Frontal cortex (tissue), 4 donors: Measurements from ENCODE around the gene MBNL2. TPM values are rescaled to one million over a fixed set of nuclear protein-coding genes. Genes with fewer than 3 reads are reported as not detected.
A peak's percentile ranks its signal among the peaks of the same experiment; 100 is the strongest.

Experiments
- DNase-seq, 2 donors: peaks; one replicate each; pipeline ENCODE4 v3.0.0; 2012; ENCODE audit warnings: low spot score in 2 of 2
- FAIRE-seq: peaks from 2 replicates; lab custom pipeline; 2012; peaks lifted over from hg19 to GRCh38; lab: Jason Lieb, UNC
- total RNA-seq: library from RNA; depleted of rRNA; stranded (reverse); fragments of >200 nt; gene quantifications from one replicate; pipeline ENCODE4 v1.2.3, GENCODE V29; 2014
- donor health status: control.
- donor health status: control.
- donor health status: control.

MBNL2 gene
- total RNA-seq, 1 donor from 2014 or later = 26.5 TPM

- FAIRE-seq (no peak), DNase-seq (no peak)
Observed at GRCh38 chr13:97423300-97424045, 201.3 kb downstream of the MBNL2 start.

- FAIRE-seq = no peak
- DNase-seq = no peak
Observed at GRCh38 chr13:97425590-97425989, 203.5 kb downstream of the MBNL2 start.

DNA sequence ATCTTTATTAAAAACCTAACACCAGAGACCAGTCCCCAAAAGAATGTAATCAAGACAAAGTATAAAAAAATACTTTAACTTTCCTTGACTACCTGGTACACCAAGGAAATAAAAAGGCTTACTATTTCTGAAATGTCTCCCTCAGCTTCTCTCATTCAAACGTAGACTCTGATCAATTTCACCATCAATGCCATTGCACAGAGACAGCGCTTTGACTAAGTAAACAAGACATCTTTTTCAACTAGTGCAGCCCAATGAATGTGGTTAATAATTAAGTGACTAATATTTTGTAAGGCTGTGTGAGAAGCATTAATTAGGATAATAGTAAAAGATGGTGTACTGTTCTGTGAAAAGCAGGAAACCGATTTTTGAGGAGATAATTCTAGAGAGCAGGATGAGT lies 204.6 kb downstream of the MBNL2 start:
- FAIRE-seq (no peak), DNase-seq (no peak)

DNA sequence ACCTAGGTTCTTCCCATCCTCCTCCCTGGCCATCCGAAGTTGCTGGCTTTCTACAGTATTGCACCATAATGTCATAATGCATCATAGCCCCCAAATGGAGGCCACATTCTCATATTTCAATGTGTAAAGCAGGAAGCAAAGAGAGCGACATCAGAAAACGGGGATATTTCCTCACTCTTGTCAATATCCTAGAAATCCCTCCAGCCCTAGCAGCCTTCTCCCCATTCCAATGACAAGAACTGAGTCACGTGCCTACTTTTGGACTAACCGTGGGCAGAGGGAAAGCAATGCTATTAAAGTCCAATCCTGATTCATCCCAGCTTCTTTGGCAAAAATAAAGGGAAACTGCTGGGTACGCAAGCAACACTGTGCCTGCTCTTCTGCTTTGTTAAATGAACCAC lies 207.5 kb downstream of the MBNL2 start:
- FAIRE-seq = no peak
- no peak for DNase-seq

- FAIRE-seq (no peak), DNase-seq (no peak)
Observed at GRCh38 chr13:97430296-97430695, 208.2 kb downstream of the MBNL2 start.

DNA sequence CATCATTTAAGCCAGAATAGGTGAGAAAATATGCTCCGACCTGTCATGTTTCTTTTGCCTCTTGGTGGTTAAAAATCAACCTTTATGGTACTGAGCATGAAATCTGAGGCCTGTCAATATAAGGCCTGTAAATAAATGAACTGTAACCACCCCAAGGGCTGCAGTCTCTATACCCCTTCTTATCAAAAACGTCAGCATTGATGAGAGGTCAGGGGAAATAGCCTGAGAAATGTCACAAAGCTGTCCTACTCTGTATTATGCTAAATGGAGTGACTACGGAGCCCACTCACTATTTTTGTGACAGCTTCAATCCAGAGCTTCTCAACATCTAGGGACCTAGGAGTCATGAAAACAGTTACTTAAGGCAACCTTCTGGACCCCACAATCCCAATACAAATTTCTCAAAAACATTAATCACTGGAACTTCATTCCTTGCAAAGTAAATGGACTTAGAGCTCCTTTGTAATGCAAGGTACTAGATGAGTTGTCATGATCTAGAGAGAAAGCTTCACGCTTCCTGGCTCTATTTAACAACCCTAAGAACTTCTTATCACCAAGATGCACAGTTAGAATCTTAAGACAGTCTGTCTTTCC lies 209.1 kb downstream of the MBNL2 start:
- FAIRE-seq = no peak
- no peak for DNase-seq

- FAIRE-seq (no peak), DNase-seq (no peak)
Observed at GRCh38 chr13:97432232-97432916, 210.2 kb downstream of the MBNL2 start.

DNA sequence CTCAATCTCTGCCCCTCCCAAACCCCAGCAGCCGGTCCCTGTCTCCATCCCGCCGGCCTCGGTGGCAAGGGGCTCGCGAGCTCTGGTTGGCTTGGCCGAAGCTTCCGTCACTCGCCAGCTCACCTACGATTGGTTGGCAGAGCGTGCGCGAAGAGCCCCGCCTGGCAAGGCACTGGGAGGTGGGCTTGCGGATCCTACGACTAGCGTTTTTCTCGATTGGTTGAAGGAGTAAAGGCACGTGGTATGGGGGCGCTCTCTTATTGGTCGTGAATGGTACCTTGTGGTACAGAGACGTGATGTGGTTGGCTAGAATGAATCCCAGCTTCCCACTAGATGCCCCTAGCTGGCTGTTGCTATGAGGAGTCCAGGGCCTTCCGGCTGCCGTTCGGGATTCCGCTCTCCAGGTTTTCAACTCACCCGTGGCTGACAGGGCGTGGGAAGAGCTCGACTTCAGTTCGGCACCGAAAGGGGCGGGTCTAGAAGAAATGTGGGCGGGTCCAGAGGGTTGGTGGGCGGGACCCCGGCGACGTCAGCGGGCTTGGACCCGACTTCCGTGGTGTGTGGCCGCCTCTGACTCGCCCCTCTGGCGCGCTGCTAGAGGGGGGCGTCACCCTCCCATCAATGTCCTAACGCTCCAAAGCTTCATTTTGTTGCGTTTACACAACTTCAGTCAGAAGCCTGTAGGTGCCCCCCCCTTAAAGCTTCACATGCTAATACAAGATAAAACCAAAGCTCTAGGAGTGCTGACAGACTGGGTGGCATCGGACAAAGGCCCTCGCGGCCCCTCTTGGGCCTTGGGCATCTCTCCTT lies 211.0 kb downstream of the MBNL2 start:
- DNase-seq (peak; percentile 71 to 75), FAIRE-seq (peak; percentile 98)

DNA sequence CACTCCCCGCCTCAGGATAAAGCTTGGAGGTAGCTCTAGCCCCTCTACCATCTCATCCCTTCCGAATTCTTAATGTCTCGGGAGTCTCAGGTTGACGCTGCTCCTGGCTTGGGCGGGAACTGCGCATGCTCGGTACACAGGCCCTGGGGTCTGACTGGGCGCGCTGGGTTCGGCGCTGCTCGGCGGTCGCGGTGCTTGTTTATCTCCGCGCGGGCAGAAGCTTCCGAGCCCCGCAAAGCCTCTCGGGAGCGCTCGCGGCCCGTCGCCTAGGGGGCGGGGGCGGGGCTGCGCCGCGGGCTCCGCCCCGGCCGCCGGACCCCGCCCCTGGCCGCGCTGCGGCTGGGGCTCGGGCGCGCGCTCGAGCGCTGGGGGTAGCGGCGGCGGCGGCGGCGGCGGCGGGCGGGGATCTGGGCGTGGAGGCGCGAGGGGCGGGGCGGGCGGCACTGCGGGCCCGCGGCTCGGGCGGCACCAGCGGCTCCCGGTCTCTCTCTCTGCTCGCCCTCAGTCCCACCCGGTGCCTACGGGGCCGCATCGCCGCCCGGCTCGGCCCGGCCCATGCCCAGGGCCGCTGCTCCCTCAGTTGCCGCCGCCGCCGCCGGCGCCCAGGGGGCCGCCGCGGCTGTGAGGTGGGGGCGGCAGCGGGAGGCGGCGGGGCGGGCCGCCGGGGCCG lies 211.7 kb downstream of the MBNL2 start, which contains the start of gene RAP2A:
RAP2A (plus strand) TSS at position 443 of the 670 bp plus-strand sequence. CDS start 302 bp downstream, outside the sequence.
- FAIRE-seq (no peak), DNase-seq (peak; percentile 68 to 84)

- DNase-seq (no peak), FAIRE-seq (no peak)
Observed at GRCh38 chr13:97434397-97435201, 212.5 kb downstream of the MBNL2 start.

- no peak for FAIRE-seq
Observed at GRCh38 chr13:97435323-97435722, 213.2 kb downstream of the MBNL2 start.

DNA sequence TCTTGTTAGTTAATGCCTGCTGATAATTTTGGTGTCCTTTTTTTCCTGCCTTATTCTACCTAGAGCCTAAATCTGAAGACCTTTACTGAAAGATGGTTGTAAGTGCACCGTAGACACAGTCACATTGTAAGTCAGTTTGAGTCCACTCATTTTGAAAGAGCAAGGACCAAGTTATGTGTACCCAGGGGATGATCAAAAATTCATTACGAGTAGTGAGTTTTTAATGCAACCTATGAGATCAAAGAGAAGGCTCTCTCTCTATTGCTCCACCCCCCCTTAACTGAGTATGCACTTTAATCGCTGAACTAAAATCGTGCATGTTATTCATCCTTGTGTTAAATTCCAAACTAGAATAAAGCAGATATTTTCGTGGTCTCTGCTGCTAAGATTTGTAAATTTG lies 213.7 kb downstream of the MBNL2 start:
- no peak for FAIRE-seq
- no peak for DNase-seq

More at GRCh38 chr13:97435323-97435722, 213.2 kb downstream of the MBNL2 start:
- DNase-seq = no peak

DNA sequence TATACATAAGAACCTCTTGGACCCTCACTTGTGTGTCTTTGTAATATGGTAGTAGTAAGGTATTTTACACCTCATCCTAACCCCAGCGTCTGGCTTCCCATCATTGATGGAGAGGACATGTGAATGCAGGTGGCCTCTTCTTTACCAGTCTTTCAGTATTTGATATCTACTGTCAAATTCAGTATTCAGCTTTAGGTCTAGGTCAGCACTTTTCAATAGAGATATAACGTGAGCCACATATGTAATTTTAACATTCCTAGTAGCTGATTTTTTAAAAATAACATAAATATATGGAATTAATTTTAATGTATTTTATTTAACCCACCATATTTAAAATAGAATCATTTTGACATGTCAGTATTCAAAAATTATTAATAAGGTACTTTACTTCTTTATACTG lies 214.7 kb downstream of the MBNL2 start:
- FAIRE-seq (no peak), DNase-seq (no peak)

DNA sequence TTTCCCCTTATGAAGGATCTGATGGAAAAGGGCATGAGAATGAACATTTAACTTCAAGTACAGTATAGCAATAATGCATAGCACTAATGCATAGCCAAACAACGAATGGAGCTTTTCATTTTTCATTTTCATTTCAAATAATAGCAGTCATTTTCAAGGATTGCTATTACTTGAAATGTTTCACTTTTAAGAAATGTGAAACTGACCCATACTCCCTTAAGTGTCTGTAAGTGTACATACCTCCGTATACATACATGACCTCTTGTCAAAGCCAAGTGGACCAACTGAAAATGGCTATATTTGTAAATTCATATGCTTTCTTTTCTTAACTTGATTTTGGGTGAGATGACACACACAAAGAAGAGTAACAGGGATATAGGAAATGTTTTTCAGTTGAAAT lies 215.6 kb downstream of the MBNL2 start:
- FAIRE-seq (no peak), DNase-seq (no peak)

DNA sequence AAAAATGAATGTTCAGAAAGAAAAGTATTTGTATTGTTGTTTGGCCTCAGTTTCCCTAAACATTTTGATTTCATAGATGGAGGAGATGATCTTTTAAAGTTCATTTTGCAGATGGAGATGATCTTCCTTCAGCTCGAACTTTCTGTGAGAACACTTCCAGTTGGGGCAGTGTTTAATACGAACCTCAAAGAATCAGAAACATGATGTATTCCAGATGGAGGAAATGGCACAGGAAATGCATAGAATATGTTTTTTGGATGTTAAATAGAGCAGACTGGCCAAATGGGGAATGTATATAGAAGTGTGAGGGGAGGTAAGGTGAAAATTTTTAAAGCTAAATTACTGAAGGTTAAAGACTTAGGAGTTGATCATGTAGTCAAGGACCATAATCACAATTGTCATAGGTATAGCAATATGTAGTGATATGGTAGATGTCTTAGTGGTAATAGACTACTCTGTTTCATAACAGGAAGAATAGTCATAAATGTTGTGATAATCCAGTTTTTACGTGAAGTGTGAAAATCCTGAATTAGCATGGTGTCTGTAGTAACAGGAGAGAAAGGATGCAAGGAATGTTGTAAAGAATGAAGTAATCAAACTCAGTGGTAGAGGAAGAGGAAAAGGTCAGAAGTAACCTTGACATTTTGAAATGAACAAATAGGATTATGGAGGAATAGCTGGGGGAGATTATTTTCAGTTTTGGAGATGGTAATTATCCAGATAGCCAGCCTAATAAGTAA lies 216.9 kb downstream of the MBNL2 start:
- no peak for FAIRE-seq

GRCh38 chr13:97440598-97441170 lies 218.6 kb downstream of the MBNL2 start:
- FAIRE-seq (no peak), DNase-seq (no peak)

More for the DNA sequence above, 216.9 kb downstream of the MBNL2 start:
- no peak for DNase-seq

DNA sequence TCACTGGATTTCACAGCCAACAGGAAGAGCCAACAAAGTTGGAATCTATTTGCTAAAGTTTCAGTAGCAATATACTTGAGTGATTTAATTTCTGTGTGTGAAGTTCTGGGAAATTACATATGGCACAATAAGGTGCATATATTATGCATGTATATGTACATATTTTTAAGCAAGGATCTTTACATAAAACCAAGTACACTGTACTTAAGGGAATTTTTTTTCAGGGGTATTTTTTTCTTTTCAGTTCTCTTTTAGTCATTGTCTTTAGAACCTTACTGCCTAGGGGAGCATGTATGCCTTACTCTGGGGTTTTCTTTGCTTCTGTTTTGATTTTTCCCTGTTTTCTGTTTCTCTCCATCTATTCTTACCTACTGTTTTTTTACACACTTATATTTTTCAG lies 219.2 kb downstream of the MBNL2 start:
- no peak for DNase-seq
- FAIRE-seq = no peak
